ENCODE measurements around the gene DCLK2. TPM values are rescaled to one million over a fixed set of nuclear protein-coding genes. Genes with fewer than 3 reads are reported as not detected.

Gene DCLK2
- total RNA-seq, 1 donor from 2014 or later = 14.0 TPM

DNA sequence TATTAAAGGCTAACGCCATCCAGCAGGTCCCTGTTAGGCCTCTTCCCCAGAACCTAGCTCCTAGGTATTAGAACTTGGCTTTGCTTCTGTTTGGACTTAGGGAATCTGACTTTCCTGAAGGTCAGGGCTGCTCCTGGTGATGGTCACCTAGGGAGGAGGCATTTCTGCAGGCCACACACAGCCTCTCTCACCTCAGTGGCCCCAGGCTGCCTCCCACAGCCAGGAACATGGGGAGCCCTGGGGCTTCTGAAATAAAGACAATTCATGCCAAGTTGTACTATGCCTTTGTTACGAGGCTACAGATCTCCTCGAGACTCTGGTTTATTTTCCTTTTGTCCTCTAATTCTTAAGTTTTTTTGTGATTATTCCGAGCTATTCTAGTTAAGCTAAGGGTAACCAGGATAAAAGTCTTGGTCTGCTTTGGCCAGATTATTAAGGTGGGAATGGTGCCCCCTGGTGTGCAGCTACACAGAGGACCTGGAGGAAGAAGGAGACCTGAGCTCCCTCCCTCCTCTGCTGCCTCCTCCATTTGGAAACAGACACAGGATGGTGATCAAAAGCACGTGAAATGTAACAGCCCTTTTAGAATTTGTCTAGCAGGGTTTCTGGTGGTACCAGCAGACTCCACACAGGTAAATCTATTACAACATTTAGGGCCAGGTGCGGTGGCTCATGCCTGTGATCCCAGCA, 131.0 kb downstream of the DCLK2 start:
- peak; percentile 51 for DNase-seq (ENCODE audit: low spot score)

- DNase-seq (ENCODE audit: low spot score) = no peak
Observed at GRCh38 chr4:150211016-150211415, 132.8 kb downstream of the DCLK2 start.

GRCh38 chr4:150211799-150212445, 133.7 kb downstream of the DCLK2 start:
- no peak for DNase-seq (ENCODE audit: low spot score)

GRCh38 chr4:150212485-150212884, 134.2 kb downstream of the DCLK2 start:
- DNase-seq (ENCODE audit: low spot score) = no peak

- DNase-seq (ENCODE audit: low spot score) = no peak
Observed at GRCh38 chr4:150212927-150213326, 134.7 kb downstream of the DCLK2 start.

DNA sequence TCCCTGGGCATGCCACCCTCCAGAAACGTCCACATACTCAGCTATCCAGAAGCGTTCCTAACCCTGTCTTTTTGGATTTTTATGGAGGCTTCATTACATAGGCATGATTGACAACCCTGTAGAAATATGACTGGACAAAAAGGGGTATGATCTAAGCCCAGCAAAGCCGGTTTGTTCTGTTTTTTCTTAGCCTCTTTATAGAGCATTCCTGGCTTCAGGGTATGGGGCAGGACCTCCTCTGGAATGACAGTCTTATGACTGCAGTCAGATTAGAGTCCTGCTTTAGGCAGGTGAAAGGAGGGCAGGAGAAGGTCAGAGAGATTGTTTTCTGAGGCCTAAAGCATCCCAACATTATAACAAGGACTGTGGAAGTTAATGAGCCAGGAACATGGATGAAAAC, 137.4 kb downstream of the DCLK2 start:
- no peak for DNase-seq (ENCODE audit: low spot score)

DNA sequence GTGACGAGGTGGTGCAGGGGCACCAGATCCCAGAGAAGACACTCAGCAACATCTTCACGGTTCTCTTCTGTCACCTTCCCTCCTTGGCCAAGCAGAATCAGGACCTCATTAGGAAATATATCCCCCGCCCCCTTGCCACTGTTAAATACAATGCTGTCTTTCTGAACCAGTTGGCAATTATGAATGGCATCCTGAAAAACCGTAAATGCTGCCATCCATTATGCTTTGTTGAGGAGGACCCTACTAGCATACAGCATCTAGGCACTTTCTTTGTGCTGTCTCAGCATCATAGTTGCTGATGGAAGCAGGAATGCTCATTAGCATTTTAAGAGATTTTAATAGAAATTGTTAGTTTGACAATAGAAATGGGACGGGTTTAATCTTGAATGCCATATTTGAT, 138.5 kb downstream of the DCLK2 start:
- DNase-seq (ENCODE audit: low spot score) = no peak

DNA sequence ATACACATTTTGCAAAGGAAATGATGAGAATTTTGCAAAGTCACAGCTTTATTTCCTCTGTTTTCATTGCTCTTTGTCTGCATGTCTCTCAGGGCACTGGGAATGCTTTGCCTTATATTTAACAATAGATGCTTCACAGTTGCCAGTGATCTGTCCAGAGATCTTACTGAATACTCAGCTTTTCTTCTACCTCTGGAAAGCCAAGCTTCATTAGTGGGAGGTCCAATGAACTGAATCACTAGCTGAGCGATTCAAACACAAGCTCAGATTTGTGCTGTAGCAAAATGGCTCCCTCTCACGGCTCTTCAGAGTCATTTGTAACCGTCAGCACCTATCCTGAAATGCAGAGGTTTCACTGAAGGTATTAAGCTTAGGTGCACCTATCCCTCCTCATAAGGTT, 138.9 kb downstream of the DCLK2 start:
- no peak for DNase-seq (ENCODE audit: low spot score)

- peak; percentile 21 for DNase-seq (ENCODE audit: low spot score)
Observed at GRCh38 chr4:150217808-150218207, 139.6 kb downstream of the DCLK2 start.

- DNase-seq (ENCODE audit: low spot score) = no peak
Observed at GRCh38 chr4:150218447-150218846, 140.2 kb downstream of the DCLK2 start.

DNA sequence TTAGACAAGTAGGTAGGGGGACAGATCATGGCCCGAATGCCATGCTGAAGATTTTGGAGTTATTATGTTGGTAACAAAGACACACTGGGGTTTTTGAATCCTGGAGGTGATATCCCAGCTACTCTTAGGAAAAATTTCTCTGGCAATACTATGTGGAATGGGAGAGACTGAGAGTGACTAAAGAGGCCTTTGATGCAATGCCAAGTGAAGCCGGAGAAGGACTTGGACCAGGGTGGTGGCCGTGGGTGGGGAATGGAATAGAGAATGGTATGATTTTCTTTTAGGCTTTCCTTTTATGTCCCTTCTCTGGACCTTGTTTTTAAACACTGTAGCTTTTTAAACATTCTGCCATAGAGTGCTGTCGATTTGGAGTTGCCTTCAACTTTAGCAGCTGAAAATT, 141.6 kb downstream of the DCLK2 start:
- DNase-seq (ENCODE audit: low spot score) = no peak

DNA sequence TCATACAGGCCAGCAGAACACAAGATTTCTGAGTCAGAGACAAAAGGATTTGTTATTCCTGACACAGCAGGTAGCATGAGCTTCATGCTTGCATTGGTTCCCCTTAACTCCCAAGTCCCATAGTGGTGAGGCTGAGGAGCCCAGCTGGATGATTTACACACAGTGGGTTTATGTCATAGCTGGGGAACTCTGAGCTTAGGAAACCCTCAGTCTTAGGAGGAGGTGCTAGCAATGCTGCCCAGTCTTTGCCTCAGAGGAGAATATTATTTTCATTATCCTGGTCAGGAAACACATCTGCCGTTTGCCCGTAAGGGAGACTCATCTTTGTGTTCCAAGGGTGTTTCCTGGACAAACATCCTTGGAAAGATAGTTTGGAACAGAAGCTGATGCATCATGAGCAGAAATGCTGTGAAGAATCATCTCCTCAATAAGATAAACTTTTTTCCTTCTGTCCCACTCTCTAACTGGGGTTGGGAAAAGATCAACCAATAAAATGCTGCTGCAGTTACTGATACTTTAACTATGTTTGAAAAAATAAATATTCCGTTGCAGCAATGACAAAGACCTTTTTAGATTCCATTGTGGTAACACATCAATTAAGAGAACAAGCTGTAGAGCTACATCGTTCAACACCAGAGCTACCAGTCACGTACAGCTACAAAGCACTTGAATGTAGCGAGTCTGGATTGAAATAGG, 146.8 kb downstream of the DCLK2 start:
- no peak for DNase-seq (ENCODE audit: low spot score)

DNA sequence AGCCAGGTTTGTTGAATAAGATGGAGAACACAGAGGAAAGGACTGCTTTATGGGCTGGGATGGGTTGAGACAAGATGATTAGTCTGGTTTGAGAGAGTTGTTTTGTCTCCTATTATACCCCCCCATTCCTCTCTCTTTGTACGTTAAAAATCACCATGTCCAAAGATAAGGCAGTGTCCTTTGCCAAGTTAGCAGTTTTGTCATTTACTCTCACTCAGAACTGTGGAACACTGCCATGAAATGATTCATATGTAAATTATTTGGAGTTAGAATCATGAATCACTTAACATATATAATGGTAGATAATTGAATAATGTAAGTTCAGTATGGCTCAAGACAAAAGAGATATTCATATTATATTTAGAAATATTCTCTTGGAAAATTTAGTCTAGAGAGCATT, 151.3 kb downstream of the DCLK2 start:
- no peak for DNase-seq (ENCODE audit: low spot score)

GRCh38 chr4:150230561-150230960, 152.3 kb downstream of the DCLK2 start:
- no peak for DNase-seq (ENCODE audit: low spot score)

- DNase-seq (ENCODE audit: low spot score) = no peak
Observed at GRCh38 chr4:150231107-150231770, 153.0 kb downstream of the DCLK2 start.

- DNase-seq (ENCODE audit: low spot score) = no peak
Observed at GRCh38 chr4:150232029-150232428, 153.8 kb downstream of the DCLK2 start.

DNA sequence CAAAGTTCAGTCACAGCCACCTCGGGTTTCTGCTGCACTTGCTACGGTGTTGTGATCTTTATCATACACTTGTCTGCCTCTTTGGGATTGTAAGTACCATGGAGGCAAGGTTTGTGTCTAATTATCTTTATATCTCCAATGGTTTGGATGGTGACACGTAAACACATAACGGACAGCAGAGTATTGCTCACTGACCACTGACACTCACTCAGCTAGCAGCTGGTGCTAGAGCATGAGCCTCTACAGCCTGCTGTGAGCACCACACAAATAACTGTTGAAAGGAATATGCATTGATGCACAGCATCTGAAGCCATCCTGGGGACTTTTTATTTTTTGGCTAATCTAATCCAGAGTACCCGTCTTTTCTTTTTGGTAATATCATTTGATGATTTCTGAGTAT, 156.0 kb downstream of the DCLK2 start:
- DNase-seq (ENCODE audit: low spot score) = no peak

DNA sequence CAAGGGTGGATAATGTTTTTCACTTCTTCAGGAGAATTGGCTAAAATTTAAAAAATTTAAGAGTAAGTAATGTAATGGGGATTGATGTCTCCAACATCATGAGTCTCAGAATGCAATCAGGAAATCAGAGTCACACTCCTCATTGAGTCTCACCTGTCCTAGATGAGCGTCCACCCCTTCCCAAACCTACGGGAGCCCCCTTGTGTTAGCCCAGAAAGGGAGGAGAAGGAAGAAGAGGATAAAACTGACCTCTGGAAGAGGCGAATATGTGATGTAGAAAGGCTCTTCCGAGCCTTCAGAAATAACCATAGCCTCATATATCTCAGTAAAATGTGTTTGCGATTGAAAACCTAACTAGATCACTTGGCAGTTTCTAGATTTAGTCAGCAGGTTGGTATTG, 157.1 kb downstream of the DCLK2 start:
- no peak for DNase-seq (ENCODE audit: low spot score)

- DNase-seq (ENCODE audit: low spot score) = no peak
Observed at GRCh38 chr4:150235808-150236271, 157.6 kb downstream of the DCLK2 start.

DNA sequence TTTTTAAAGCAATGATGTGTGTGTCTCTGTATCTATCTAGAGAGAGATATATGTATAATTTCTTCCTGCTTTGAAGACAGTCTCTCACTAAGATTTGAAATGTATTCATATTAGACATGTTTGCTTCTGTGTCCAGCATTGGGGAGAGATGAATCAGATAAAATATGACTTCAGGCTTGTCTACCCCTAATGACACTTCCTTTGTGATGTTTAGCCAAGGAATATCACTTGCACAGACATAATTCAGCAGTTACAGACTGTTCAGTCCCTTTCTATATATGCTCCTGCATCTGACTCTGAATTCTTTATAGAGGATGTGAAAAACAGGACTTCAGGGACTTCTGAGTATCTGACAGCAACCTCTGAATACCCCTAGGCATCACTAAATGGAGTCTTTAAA, 158.4 kb downstream of the DCLK2 start:
- DNase-seq (ENCODE audit: low spot score) = no peak

DNA sequence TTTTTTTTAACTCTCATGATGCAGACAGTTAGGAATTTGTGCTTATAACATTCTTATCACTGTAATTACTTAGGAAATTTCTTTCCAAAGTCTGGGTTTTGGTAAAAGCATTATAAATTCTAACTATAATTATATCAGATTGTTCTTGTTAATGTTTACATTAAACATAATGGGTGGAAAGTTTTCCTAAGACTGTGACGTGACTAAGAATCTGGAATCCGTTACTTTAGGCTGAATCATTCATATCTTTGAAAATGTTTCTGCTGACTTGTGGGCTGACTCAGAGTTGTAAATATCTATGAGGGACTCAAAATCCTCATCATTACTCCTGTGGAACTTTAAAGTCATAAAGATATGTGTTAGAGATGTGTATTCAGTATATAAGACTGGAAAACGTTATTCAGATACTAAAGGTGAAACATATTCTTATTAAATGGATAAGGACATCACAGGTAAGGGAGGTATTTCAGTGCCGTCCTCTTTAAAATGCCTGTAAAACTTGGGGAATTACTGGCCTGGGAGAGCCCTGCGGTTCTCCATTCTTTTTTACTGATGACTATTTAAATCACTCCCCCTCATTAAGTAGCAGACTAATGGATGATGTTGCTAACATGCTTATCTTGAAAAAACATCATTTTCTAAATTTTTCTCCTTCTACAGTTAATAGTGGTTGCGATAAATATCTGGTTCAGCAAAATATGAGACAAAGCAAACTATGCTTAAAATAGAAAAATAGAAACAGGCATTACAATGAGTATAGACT, 159.0 kb downstream of the DCLK2 start:
- DNase-seq (ENCODE audit: low spot score) = no peak

- DNase-seq (ENCODE audit: low spot score) = no peak
Observed at GRCh38 chr4:150238591-150238990, 160.3 kb downstream of the DCLK2 start.
